HG03378 (cell line): ENCODE measurements around the gene POC1A.
"Not testable (repeated sequence)": the region's sequence is repeated elsewhere in the genome, so short reads cannot be mapped to it uniquely, and the experiment has no call there.

Experiments
- ATAC-seq: cut with Tn5 transposase; IDR thresholded peaks from one replicate; pipeline ENCODE4 v1.9.1; 2021; ENCODE audit warnings: mild to moderate bottlenecking, moderate library complexity; ENCODE audit not compliant: unreplicated experiment

POC1A gene

GRCh38 chr3:52184690-52185089, 30.5 kb upstream of the POC1A start:
- ATAC-seq = no peak

GRCh38 chr3:52183786-52184445, 29.7 kb upstream of the POC1A start:
- ATAC-seq = no peak

DNA sequence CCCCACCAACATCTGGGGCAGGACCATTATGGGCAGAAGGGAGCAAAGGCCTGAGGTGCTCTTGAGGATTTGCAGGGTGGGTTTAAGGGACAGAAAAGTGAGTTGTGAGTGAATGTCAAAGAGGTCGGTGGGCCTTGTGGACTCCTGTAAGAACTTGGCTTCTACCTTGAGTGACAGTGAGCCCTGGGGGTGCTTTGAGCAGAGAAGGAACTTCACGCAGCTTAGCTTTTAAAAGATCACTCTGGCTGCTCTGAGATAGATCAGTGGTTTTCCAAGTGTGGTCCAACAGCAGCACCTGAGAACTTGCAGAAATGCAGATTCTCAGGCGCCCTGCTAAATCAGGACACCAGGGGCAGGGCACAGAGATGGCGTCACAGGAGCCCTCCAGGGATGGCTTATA, 28.5 kb upstream of the POC1A start:
- ATAC-seq = no peak

GRCh38 chr3:52182196-52182595, 28.0 kb upstream of the POC1A start:
- ATAC-seq = no peak

DNA sequence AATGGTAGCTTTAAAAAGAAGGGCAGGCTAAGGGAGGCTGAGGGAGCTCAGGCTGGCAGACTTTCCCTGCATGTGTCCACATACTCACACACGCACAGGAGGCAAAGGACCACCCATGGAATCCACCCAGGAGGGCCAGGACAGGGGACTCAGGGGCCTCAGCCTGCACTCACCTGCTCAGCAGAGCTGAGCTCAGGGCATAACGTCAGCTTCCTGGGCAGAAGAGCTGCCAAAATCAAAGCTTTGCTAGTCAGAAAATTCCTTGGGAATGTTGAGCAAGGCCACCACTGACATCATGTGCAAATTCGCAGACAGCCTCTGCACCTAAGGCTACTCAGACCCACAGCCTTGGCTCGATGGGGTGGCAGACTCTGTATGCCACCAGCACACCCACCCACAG, 27.3 kb upstream of the POC1A start:
- no peak for ATAC-seq

DNA sequence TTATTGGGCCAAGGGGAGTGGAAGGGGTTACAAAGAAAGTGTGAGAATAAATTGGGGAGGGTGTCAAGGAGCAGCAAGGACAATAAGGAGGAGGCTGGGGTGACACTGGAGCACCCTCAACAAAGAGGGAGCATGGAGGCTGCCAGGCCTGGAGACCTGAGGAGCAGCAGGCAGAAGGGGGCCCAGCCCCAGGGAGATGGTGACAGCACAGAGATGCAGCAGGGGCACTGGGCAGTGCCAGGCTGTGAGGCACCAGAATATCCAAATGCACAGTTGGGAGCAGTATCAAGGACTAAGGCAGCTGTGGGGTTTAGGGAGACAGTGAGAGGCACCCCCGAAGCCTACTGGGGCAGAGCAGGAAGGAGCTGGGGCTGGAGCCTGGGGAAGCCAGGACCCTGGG, 24.3 kb upstream of the POC1A start:
- no peak for ATAC-seq

- not testable (repeated sequence) for ATAC-seq
These were observed 23.9 kb upstream of the POC1A start for GRCh38 chr3:52178126-52178525.

- ATAC-seq = no peak
These were observed 23.4 kb upstream of the POC1A start for GRCh38 chr3:52177701-52178042.

- no peak for ATAC-seq
These were observed 22.9 kb upstream of the POC1A start for GRCh38 chr3:52176951-52177700.

DNA sequence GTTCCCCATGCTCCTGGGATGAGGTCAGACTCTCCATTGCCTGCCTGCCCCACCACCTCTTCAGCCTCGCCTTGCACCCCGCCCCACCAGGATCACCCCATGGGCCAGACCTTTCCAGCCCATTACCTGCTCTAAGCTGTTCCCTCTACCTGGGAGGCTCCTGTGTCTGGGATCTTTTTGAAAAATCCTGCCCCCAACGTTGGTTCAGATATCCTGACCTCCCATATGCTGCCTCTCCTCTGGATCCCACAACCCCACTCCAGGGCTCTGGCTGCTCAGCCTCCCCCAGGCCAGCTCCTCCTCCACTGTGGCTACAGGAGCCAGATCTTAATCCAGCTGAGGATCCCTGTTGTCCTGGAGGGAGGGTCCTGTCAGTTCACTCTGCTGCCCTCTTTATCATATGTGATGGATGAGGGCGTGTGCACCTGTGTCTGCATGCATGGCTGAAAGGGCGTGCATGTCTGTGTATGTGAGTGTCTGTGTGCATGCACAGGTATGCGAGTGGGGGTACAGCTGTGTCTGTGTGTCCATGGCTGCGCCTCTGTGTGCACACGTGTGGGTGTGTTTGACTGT, 22.0 kb upstream of the POC1A start:
- no peak for ATAC-seq

GRCh38 chr3:52175416-52176179, 21.4 kb upstream of the POC1A start:
- ATAC-seq = no peak

DNA sequence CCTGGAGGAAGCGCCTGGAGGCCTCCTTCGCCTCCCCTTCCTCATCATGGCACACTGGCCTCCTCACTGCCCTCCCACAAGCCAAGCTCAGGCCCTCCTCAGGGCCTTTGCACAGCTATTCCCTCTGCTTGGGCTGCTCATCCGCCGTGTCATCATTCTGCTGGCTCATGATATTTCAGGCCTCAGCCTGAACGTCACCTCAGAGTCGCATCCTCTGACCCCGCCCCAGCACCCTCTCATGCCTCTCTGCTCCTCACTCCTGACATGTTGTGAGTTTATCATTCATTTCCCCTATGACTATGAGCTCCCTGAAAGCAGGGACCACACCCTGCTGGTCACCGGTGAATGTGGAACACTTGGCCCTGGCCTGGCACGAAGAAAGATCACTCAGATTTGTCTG, 20.7 kb upstream of the POC1A start:
- no peak for ATAC-seq

DNA sequence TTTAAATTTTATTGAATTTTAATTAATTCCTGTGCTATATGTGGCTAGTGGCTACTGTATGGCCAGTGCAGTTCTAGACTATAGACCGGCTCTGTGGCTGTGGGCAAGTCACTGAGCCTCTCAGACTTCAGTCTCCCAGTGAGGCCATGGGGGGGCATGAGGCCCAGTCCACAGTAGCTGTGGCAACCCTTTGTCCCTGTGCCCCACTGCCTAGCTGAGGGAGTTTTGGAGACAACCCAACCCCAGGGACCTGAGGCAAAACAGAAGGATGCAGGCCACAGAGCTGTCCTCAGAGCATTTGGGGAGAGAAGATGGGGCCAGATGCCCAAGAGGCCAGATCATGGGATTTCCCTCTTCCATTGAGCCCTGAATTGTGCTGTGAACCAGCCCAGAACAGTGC, 18.9 kb upstream of the POC1A start:
- ATAC-seq = no peak

- ATAC-seq = no peak
These were observed 18.1 kb upstream of the POC1A start for GRCh38 chr3:52172262-52172757.

- ATAC-seq = no peak
These were observed 17.5 kb upstream of the POC1A start for GRCh38 chr3:52171514-52172261.

- ATAC-seq = not testable (repeated sequence)
These were observed 16.0 kb upstream of the POC1A start for GRCh38 chr3:52170217-52170616.

- ATAC-seq = no peak
These were observed 13.0 kb upstream of the POC1A start for GRCh38 chr3:52167240-52167639.

GRCh38 chr3:52162250-52162872, 8.1 kb upstream of the POC1A start:
- no peak for ATAC-seq

DNA sequence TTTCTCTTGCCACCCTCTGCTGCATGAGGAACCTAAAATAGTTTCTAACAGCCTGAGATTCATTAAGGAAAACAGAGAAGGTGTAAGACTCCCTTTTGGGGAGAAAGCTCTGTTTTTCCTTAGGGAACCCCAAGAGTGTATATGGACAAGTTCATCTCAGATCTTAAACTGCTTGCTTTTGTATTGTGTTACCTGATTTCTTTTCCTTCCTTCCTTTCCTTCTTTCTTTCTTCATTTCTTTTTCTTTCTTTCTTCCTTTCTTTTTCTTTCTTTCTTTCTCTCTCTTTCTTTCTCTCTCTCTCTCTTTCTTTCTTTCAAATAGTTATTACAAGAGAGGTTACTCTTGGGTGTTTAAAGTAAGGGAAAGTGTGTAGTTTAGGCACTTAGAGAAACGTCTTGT, 5.3 kb upstream of the POC1A start:
- no peak for ATAC-seq

DNA sequence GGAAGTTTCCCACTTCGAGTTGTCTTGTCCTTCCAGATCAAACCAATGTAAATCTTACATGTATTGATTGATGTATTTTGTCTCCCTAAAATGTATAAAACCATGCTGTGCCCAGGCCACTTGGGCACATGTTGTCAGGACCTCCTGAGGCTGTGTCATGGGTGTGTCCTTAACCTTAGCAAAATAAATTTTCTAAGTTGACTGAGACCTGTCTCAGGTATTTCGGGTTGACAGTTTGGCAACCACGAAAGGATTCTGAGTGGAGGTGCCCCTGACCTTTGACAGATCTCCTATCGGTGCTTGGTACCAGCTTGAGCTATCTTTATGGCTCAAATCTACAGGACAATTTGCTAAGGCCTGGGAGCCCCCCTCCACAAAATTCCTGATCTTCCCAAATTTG, 1.7 kb upstream of the POC1A start:
- no peak for ATAC-seq
